Measurements from ENCODE around the gene ETFDH. TPM values are rescaled to one million over a fixed set of nuclear protein-coding genes. Genes with fewer than 3 reads are reported as not detected.

The ETFDH gene
- total RNA-seq, 2 experiments from 2014 or later, result 13.3 to 19.2 TPM

- Histone ChIP-seq H3K9me3 (ENCODE audit: low read length) (no peaks in the 10 kb centered on the region), H2AFZ (ENCODE audit: low read length) (no peak overlapping the region), H3K79me2 (ENCODE audit: insufficient read depth, low read depth, low read length) (no peaks in the 10 kb centered on the region), H3K9me2 (ENCODE audit: insufficient read depth, low read length) (no peaks in the 10 kb centered on the region), H3K27ac (ENCODE audit: low read depth, low read length, poor library complexity, severe bottlenecking) (no peak overlapping the region), H3K4me1 (ENCODE audit: insufficient read depth, low read length, poor library complexity, severe bottlenecking) (no peaks in the 10 kb centered on the region), H3K4me3 (ENCODE audit: low read depth, low read length, poor library complexity, severe bottlenecking) (no peak overlapping the region), H3K36me3 (ENCODE audit: insufficient read depth, low read length) (no peaks in the 10 kb centered on the region), H3K4me2 (ENCODE audit: low read length) (no peak overlapping the region), H4K20me1 (ENCODE audit: insufficient read depth, low read length) (no peaks in the 10 kb centered on the region)
- no TSS peak for BruUV-seq (replicated peaks)
- ChIA-PET CTCF (ENCODE audit: unreplicated experiment) (no interaction called here), POLR2A (no interaction called here)
- TF ChIP-seq CTCF (conservative IDR thresholded peaks at IDR 0.05; ENCODE audit: low read length), result no peak
- TF ChIP-seq EZH2phosphoT487 (IDR thresholded peaks at IDR 0.05; ENCODE audit: borderline replicate concordance, low read depth, low read length), result no peak
- DNase-seq (ENCODE audit: low spot score), result no peak
- intact Hi-C loops (cut with micrococcal nuclease; ENCODE audit: unreplicated experiment), result no loop called here
These were observed 86.0 kb downstream of the ETFDH start for GRCh38 chr4:158758142-158758541.

- POLR2A ChIA-PET, result no interaction called here
- intact Hi-C loops (cut with micrococcal nuclease; ENCODE audit: unreplicated experiment), result no loop called here
- no peak for TF ChIP-seq EZH2phosphoT487 (IDR thresholded peaks at IDR 0.05; ENCODE audit: borderline replicate concordance, low read depth, low read length)
- no peak for TF ChIP-seq CTCF (conservative IDR thresholded peaks at IDR 0.05; ENCODE audit: low read length)
- Histone ChIP-seq H3K4me2 (ENCODE audit: low read length) (no peak overlapping the region), H3K27ac (ENCODE audit: low read depth, low read length, poor library complexity, severe bottlenecking) (no peak overlapping the region), H3K9me2 (ENCODE audit: insufficient read depth, low read length) (no peaks in the 10 kb centered on the region), H2AFZ (ENCODE audit: low read length) (no peak overlapping the region), H4K20me1 (ENCODE audit: insufficient read depth, low read length) (no peaks in the 10 kb centered on the region), H3K79me2 (ENCODE audit: insufficient read depth, low read depth, low read length) (no peaks in the 10 kb centered on the region), H3K9me3 (ENCODE audit: low read length) (no peaks in the 10 kb centered on the region), H3K4me1 (ENCODE audit: insufficient read depth, low read length, poor library complexity, severe bottlenecking) (no peaks in the 10 kb centered on the region), H3K4me3 (ENCODE audit: low read depth, low read length, poor library complexity, severe bottlenecking) (no peak overlapping the region), H3K36me3 (ENCODE audit: insufficient read depth, low read length) (no peaks in the 10 kb centered on the region)
- CTCF ChIA-PET (ENCODE audit: unreplicated experiment), result no interaction called here
- no TSS peak for BruUV-seq (replicated peaks)
- DNase-seq (ENCODE audit: low spot score), result no peak
These were observed 86.6 kb downstream of the ETFDH start for GRCh38 chr4:158758703-158759102.

Small RNAs within 50 kb of the gene (small RNA-seq; reads per million reads assigned to genes)
- gene RF00012, result not detected

Other genes starting within 250 kb of the ETFDH start
- gene RXFP1, start 150.4 kb upstream of the ETFDH start, total RNA-seq (2014; rRNA removed; shearing (Covaris generic)), result not detected in 2 replicates
- gene RXFP1, start 150.4 kb upstream of the ETFDH start, total RNA-seq (2022), result not detected in 2 replicates
- 18.3 and 30.4 TPM in 2 replicates for gene C4orf46, start 409 bp upstream of the ETFDH start, total RNA-seq (2014; rRNA removed; shearing (Covaris generic))
- 23.9 and 28.9 TPM in 2 replicates for gene C4orf46, start 409 bp upstream of the ETFDH start, total RNA-seq (2022)
- 27.3 and 29.9 TPM in 2 replicates for gene PPID, start 51.1 kb downstream of the ETFDH start, total RNA-seq (2014; rRNA removed; shearing (Covaris generic))
- gene PPID, start 51.1 kb downstream of the ETFDH start, total RNA-seq (2022), result 21.2 and 25.0 TPM in 2 replicates
- gene FNIP2, start 96.7 kb downstream of the ETFDH start, total RNA-seq (2014; rRNA removed; shearing (Covaris generic)), result 0.09 and 0.15 TPM in 2 replicates
- gene FNIP2, start 96.7 kb downstream of the ETFDH start, total RNA-seq (2022), result 1.0 and 1.2 TPM in 2 replicates

Data from OCI-LY7 (cell line).